Dendritic cell treated with granulocyte-macrophage colony-stimulating factor and Interleukin-4, amounts not matched to agents 40 ng/mL and 50 ng/mL, for 4 days (primary cell): Measurements from ENCODE around the gene ADPGK.
A peak's percentile ranks its signal among the peaks of the same experiment; 100 is the strongest.
"Not testable (repeated sequence)": the region's sequence is repeated elsewhere in the genome, so short reads cannot be mapped to it uniquely, and the experiment has no call there.

Source experiments
- H3K27ac Mint-ChIP-seq: one replicate; pipeline ENCODE4 v1.8.0; 2022; ENCODE audit warnings: mild to moderate bottlenecking, mixed read lengths
- H3K27me3 Mint-ChIP-seq: one replicate; pipeline ENCODE4 v1.8.0; 2022; ENCODE audit warnings: mild to moderate bottlenecking, mixed read lengths
- H3K36me3 Mint-ChIP-seq: one replicate; pipeline ENCODE4 v1.8.0; 2022; ENCODE audit warnings: low read depth, mixed read lengths
- H3K4me1 Mint-ChIP-seq: one replicate; pipeline ENCODE4 v1.8.0; 2022; ENCODE audit warnings: low read depth, mixed read lengths
- H3K4me3 Mint-ChIP-seq: one replicate; pipeline ENCODE4 v1.8.0; 2022; ENCODE audit warnings: mild to moderate bottlenecking, moderate library complexity, mixed read lengths
- H3K9me3 Mint-ChIP-seq: one replicate; pipeline ENCODE4 v1.8.0; 2022; ENCODE audit warnings: mixed read lengths
- intact Hi-C: fragments of 100-400 bp; cut with micrococcal nuclease; formaldehyde crosslinking; loops from one replicate; pipeline ENCODE4 v1.15.0; 2022

ADPGK gene

DNA sequence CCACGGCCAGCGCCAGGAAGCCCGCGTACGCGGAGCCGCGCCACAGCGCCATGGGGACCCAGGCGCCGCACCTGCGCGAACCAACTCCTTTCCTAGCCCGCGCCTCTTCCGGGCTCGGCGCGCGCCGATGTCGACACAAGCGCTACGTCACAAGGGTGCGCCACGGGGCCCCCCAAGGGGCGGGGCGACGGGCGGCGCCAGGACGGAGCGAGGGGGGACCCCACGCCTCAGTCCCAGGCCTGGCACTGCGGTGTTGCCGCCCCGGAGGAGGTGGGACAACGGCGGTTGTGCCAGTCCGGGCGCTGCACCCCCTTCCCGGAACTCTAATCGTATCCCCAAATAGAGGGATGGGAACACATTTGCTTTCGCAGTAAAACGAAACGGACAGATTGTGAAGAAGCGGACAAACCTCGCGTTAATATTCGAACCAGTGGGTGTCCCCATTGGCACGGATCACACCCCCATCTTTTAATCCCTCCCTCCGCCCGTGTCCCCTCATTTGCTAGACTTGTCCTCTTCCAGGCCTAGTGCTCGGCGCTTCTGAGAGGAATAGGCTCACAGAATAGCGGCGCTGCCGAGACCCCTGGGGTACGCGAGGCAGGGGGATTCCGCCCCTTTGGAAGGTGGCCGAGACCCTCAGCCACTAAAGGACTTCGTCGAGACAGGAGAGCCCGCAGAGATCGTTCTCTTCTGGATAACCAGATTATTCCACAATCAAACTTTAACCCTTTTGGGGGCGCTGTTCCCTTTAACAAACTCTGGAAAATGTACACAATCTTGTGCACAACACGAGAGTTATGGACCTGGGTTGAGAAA, at the start of gene ADPGK:
ADPGK (minus strand) TSS at position 119 of the 816 bp plus-strand sequence; CDS start at position 52, 67 bp downstream.
- intact Hi-C loops: loop anchor here (10.0 kb wide), 1 partner anchor 901 kb away; the partner anchor contains the start of gene CD276

DNA sequence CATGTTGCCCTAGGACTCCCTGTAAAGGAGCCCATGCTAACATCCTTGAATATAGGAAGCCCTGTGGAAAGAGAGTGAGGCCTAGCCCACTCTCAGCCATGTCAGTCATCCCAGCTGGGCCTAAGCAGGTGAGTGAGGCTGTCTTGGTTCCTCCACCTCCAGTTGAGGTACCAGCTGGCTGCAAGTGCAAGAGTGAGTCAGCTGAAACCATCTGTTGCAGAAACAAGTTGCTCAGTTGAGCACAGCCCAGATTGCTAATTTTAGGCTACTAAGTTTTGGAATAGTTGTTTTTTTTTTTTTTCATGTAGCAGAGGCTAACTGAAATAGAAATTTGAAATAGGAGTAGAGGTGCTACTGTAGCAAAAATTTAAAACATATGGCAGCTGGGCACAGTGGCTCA, 43.7 kb upstream of the ADPGK start:
- H3K27ac Mint-ChIP-seq: no peak overlapping the region
- no peaks in the 10 kb centered on the region for H3K9me3 Mint-ChIP-seq
- no peaks in the 10 kb centered on the region for H3K4me1 Mint-ChIP-seq
- H3K4me3 Mint-ChIP-seq: no peak overlapping the region
- peaks cover 11% of the 10 kb centered on the region for H3K27me3 Mint-ChIP-seq
- intact Hi-C loops: no loop called here
- no peaks in the 10 kb centered on the region for H3K36me3 Mint-ChIP-seq

More for the DNA sequence above, at the start of gene ADPGK:
- Mint-ChIP-seq H3K4me1 (peaks cover 62% of the 10 kb centered on the region), H3K9me3 (no peaks in the 10 kb centered on the region), H3K27ac (peak within 1 kb of the TSS; percentile 96), H3K4me3 (peak within 1 kb of the TSS; percentile 89), H3K27me3 (no peaks in the 10 kb centered on the region), H3K36me3 (peaks cover 45% of the 10 kb centered on the region)

DNA sequence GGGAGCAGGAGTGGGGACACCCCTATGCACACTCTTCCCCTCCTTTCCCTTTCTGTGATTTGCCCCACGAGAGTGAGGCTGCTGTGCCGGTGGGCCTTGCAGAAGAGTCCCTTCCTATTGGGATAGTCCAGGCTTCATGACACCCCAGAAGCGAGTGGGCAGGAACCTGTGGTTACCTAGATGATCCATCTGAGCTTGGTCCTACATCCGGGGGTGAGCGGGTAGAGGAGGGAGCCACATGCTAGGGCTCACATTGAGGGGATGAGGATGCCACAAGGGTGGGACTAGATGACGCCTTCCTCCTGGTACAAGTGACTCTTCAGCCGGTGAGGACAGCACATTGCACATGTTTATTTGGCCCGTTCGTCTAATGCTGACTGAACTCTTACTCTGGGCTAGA, 43.1 kb upstream of the ADPGK start:
- H3K9me3 Mint-ChIP-seq: no peaks in the 10 kb centered on the region
- intact Hi-C loops: no loop called here
- no peak overlapping the region for H3K4me3 Mint-ChIP-seq
- no peak overlapping the region for H3K27ac Mint-ChIP-seq
- H3K4me1 Mint-ChIP-seq: peaks cover 5% of the 10 kb centered on the region
- peaks cover 11% of the 10 kb centered on the region for H3K27me3 Mint-ChIP-seq
- H3K36me3 Mint-ChIP-seq: no peaks in the 10 kb centered on the region

DNA sequence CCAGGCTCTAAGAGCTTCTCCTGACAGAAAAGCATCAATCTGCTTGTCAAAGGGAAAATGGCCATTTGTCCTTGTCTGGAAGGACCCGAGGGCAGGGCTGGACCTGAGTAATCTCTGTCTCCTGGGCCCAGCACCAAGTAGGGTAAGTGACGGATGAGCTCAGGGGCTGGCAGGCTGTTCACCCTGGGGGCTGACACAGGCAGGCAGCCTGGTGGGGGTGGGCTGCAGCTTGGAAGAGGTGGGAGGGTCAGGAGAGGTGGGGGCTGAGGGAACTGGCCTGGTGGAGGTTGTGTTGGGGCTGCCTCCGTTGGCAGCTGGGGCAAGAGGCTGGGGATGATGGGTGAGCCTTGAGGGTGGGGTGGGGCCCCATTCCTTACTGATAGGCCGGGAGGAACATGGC, 42.3 kb upstream of the ADPGK start:
- intact Hi-C loops: no loop called here
- no peak overlapping the region for H3K27ac Mint-ChIP-seq
- H3K4me3 Mint-ChIP-seq: no peak overlapping the region
- H3K9me3 Mint-ChIP-seq: no peaks in the 10 kb centered on the region
- no peaks in the 10 kb centered on the region for H3K36me3 Mint-ChIP-seq
- H3K27me3 Mint-ChIP-seq: peaks cover 11% of the 10 kb centered on the region
- peaks cover 13% of the 10 kb centered on the region for H3K4me1 Mint-ChIP-seq

DNA sequence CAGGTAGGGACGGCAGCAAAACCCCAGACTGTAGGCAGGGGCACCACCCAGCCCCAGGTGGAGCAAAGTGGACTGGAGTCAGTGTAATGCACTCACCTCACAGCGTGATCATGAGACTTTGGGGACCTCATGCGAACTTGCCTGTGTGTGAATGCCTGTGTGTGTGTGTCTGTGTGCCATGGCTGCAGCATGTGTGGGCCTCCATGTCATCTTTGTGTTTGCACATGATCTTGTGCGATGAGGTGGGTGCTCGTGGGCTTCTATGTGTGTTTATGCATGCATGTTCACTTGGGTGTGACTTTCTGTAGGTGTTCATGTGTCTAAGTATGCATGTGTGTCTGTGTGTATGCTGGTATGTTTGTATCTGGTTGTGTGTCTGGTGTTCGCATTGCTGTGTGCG, 41.2 kb upstream of the ADPGK start:
- Mint-ChIP-seq H3K27ac (no peak overlapping the region), H3K9me3 (no peaks in the 10 kb centered on the region), H3K4me1 (peaks cover 21% of the 10 kb centered on the region), H3K4me3 (no peak overlapping the region), H3K36me3 (no peaks in the 10 kb centered on the region), H3K27me3 (peaks cover 8% of the 10 kb centered on the region)
- intact Hi-C loops: no loop called here

DNA sequence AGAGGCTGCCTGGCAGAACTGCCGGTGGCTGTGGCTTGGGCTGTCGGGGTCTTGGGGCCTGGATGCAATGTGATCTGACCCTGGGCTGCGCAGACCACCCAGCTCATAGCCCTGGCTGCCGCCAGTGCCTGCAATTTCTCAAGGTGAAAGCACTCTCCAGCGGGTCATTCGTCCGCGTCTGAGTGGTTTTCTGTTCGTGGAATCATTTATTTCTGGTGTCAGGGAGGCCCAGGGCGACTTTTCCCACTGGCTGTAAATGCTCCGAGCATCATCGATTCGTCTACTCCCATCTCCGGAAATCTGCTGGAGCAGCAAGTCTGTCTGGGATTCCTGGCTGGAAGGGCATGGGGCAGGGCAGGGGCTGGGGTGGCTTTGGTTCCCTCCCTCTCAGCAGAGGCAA, 40.6 kb upstream of the ADPGK start:
- no peak overlapping the region for H3K4me3 Mint-ChIP-seq
- intact Hi-C loops: no loop called here
- no peaks in the 10 kb centered on the region for H3K9me3 Mint-ChIP-seq
- peaks cover 21% of the 10 kb centered on the region for H3K4me1 Mint-ChIP-seq
- H3K27ac Mint-ChIP-seq: no peak overlapping the region
- no peaks in the 10 kb centered on the region for H3K36me3 Mint-ChIP-seq
- peaks cover 8% of the 10 kb centered on the region for H3K27me3 Mint-ChIP-seq

DNA sequence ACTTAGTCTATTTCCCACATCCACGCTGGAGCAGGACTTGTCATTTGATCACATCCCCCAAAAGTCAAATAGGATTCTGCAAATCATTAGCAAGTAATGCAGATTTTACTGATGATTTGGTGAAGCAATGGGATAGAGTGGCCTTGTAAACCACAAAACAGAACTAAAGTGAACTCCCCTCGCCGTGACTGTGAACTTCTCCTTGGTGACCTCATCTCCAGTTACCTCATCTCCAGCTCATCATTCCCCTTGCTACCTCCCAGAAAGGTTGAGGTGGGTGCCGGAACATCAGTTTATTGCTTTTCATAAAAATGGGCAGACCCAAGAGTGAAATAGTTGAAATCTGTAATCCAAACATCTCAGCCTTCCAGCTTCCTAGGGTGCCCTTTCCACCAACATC, 36.7 kb upstream of the ADPGK start:
- peaks cover 9% of the 10 kb centered on the region for H3K27me3 Mint-ChIP-seq
- H3K27ac Mint-ChIP-seq: no peak overlapping the region
- H3K4me3 Mint-ChIP-seq: no peak overlapping the region
- peaks cover 21% of the 10 kb centered on the region for H3K4me1 Mint-ChIP-seq
- no peaks in the 10 kb centered on the region for H3K36me3 Mint-ChIP-seq
- intact Hi-C loops: no loop called here
- H3K9me3 Mint-ChIP-seq: no peaks in the 10 kb centered on the region

DNA sequence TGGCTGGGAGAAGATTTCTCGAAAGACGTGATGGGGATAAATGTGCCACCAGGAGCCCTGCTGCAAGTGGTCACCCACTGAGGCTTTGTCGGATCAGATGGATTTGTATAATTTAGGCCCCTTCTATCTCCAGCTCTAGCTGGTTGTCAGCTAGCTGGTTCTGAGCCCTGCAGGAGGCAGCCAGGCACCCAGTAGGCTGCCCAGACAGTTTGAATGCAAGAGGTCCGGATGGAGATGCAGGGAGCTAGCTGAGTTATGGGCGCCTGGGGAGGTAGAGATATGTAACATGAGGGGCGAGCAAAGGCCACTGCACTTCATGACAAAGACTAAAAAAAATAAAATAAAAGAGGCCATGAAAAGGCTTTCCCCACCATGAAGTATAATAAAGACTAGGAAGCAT, 35.1 kb upstream of the ADPGK start:
- Mint-ChIP-seq H3K27ac (no peak overlapping the region), H3K4me3 (no peak overlapping the region), H3K9me3 (no peaks in the 10 kb centered on the region), H3K27me3 (peaks cover 12% of the 10 kb centered on the region), H3K4me1 (peaks cover 21% of the 10 kb centered on the region), H3K36me3 (no peaks in the 10 kb centered on the region)
- intact Hi-C loops: no loop called here

DNA sequence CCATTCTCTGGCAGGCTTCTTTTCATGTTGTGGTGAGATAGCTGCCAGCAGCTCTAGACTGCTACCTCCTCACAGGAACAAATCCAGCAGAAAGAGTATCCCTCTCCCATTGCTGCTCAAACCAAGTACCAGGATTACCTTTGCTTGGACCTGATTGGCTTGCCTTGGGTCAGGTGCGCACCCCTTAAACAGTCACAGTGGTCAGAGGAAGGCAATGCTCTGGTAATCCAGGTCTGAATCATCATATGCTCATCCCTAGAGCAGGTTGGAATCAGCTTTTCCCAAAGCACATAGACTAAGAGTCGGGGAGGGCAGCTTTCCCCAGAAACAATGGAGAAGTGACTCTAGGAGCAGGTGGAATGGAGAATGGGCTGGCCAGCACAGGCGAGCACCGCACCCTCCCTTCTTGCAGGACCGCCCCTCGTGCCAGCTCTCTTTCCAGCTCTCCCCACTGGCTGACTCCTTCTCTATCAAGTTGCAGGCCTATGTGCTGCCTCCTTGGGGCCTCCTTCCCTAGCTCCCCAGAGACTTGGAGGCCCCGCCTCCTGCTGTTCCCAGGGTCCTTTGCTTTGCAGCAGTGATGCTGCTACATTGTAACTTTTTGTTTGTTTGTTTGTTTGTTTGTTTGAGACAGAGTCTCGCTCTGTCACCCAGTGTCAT, 29.9 kb upstream of the ADPGK start:
- peaks cover 13% of the 10 kb centered on the region for H3K4me1 Mint-ChIP-seq
- no peak overlapping the region for H3K27ac Mint-ChIP-seq
- no peaks in the 10 kb centered on the region for H3K36me3 Mint-ChIP-seq
- no peaks in the 10 kb centered on the region for H3K9me3 Mint-ChIP-seq
- no peak overlapping the region for H3K4me3 Mint-ChIP-seq
- H3K27me3 Mint-ChIP-seq: peaks cover 32% of the 10 kb centered on the region
- intact Hi-C loops: no loop called here

DNA sequence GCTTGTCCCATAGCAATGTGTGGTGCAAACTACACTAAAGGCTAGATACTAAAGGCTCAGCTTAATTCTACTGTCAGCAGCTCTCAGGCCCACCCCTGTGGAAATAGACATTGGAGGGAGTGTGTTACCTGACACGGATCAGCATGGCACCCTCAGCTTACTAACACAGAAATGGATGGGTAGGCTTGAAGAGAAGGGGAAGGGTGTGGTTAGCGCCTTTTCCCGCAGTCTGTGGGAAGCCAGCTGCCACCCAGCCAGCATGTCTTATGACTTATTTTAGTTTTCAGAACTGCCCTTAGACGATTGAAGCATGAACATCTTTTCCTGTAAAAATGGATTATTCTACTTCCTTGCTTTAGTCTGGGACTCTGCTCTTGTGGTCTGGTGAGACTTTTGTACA, 25.8 kb upstream of the ADPGK start:
- Mint-ChIP-seq H3K27me3 (peaks cover 37% of the 10 kb centered on the region), H3K36me3 (no peaks in the 10 kb centered on the region), H3K4me1 (peaks cover 13% of the 10 kb centered on the region), H3K27ac (no peak overlapping the region), H3K9me3 (no peaks in the 10 kb centered on the region), H3K4me3 (no peak overlapping the region)
- intact Hi-C loops: no loop called here

DNA sequence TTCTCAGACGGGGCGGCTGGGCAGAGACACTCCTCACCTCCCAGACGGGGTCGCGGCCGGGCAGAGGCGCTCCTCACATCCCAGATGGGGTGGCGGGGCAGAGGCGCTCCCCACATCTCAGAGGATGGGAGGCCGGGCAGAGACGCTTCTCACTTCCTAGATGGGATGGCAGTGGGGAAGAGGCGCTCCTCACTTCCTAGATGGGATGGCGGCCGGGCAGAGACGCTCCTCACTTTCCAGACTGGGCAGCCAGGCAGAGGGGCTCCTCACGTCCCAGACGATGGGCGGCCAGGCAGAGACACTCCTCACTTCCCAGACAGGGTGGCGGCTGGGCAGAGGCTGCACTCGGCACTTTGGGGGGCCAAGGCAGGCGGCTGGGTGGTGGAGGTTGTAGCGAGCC, 23.8 kb upstream of the ADPGK start:
- H3K9me3 Mint-ChIP-seq, intact Hi-C loops, H3K27ac Mint-ChIP-seq, H3K4me3 Mint-ChIP-seq, H3K36me3 Mint-ChIP-seq: not testable (repeated sequence)
- Mint-ChIP-seq H3K27me3 (peaks cover 33% of the 10 kb centered on the region), H3K4me1 (peaks cover 13% of the 10 kb centered on the region)

DNA sequence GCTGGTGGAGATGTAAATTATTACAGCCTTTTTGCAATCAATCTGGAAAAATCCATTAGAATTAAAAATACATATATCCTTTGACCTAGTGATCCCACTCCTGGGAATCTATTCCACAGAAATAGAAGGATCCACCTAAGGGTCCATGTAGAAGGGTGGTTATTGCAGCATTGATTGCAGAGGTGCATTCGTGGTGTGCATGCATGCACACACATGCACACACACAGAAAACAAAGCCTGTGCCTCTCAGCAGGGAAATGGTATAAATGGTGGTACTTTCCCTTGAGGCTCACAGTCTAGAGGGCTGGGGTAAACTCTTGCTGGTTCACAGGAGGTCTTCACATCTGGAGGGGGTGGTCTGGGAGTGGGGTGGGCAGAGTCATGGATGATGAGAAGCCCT, 19.4 kb upstream of the ADPGK start:
- H3K27ac Mint-ChIP-seq: no peak overlapping the region
- no peaks in the 10 kb centered on the region for H3K9me3 Mint-ChIP-seq
- intact Hi-C loops: no loop called here
- H3K4me3 Mint-ChIP-seq: no peak overlapping the region
- H3K27me3 Mint-ChIP-seq: peaks cover 45% of the 10 kb centered on the region
- peaks cover 9% of the 10 kb centered on the region for H3K4me1 Mint-ChIP-seq
- H3K36me3 Mint-ChIP-seq: no peaks in the 10 kb centered on the region

DNA sequence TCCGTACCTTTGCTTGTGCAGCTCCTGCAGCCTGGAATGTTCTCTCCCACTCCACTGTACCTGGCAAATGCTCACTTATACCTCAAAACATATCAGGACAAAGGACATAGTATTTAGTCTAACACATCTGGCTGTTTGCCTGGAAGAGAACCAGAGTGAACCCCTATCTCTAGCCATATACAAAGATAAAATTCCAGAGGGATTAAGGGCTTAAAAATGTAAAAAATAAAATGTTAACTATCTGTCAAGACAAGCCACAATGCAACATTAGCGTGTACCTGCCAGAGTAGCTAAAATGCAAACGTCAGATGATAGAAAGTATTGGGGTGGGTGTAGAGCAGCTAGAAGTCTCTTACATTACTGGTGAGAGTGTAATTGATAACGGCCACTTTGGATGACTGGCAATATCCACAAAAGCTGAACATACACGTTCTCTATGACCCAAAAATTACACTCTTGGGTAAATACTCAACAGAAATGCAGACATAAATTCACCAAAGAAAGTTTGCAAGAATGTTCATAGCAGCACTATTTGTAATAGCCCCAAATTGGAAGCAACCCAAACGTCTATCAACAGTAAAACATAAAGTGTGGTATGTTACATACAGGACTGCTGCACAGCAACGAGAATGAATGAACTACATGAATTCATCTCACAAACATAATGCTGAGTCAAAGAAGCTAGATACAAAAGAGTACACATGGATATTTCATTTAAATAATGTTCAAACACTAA, 18.2 kb upstream of the ADPGK start:
- H3K9me3 Mint-ChIP-seq: no peaks in the 10 kb centered on the region
- no peak overlapping the region for H3K4me3 Mint-ChIP-seq
- peaks cover 54% of the 10 kb centered on the region for H3K27me3 Mint-ChIP-seq
- H3K27ac Mint-ChIP-seq: no peak overlapping the region
- peaks cover 16% of the 10 kb centered on the region for H3K4me1 Mint-ChIP-seq
- H3K36me3 Mint-ChIP-seq: no peaks in the 10 kb centered on the region
- intact Hi-C loops: no loop called here

DNA sequence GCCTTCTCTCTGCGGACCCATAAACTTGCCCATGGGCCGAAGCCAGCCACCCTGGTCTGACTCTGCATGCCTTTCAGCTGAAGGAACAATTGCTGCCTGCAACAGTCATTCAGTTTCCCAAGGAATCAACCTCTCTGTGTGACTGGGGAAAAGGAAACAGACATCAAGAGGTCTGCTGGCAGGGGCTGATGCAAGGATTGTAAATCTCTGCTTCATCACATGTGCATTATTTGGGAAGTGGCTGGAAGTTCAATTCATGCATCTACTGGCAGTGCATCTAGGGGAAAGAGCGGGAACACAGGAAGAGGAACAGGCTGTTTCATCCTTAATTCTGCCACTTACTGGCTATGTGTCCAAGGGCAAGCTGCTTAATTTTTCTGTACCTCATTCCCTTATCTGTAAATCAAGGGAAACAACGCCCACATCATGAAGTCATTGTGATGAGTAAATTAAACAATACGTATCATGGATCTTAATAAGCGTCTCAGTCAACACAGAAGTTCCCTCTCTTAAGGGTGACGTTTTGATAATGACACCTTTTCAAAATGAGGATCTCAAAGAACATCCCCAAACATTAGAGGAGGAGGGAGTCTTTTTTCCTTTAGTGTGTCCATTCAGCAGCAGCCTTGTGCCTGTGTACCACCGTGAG, 17.4 kb upstream of the ADPGK start:
- Mint-ChIP-seq H3K9me3 (no peaks in the 10 kb centered on the region), H3K27me3 (peaks cover 60% of the 10 kb centered on the region), H3K27ac (no peak overlapping the region), H3K36me3 (no peaks in the 10 kb centered on the region), H3K4me3 (no peak overlapping the region), H3K4me1 (peaks cover 22% of the 10 kb centered on the region)
- intact Hi-C loops: no loop called here
